HUES64 (cell line): ENCODE data around the gene FGF14.
"Not testable (repeated sequence)": the region's sequence is repeated elsewhere in the genome, so short reads cannot be mapped to it uniquely, and the experiment has no call there.

Experiments used
- H3K27ac ChIP-seq: 2 replicates; pipeline ENCODE4 v1.7.0; 2013; ENCODE audit warnings: low read depth, low read length, inconsistent platforms
- H3K27me3 ChIP-seq: 2 replicates; pipeline ENCODE4 v1.6.1; 2013; ENCODE audit warnings: mild to moderate bottlenecking, low read length; ENCODE audit not compliant: insufficient read depth
- H3K36me3 ChIP-seq: 2 replicates; pipeline ENCODE4 v1.6.1; 2013; ENCODE audit warnings: mild to moderate bottlenecking, low read length; ENCODE audit not compliant: insufficient read depth
- H3K4me1 ChIP-seq: 2 replicates; pipeline ENCODE4 v1.6.1; 2013; ENCODE audit warnings: mild to moderate bottlenecking, low read length, moderate library complexity; ENCODE audit not compliant: insufficient read depth
- H3K4me3 ChIP-seq: 2 replicates; pipeline ENCODE4 v1.5.1; 2013; ENCODE audit warnings: mild to moderate bottlenecking, low read length, moderate library complexity
- H3K9ac ChIP-seq: 2 replicates; pipeline ENCODE4 v1.6.1; 2013; ENCODE audit warnings: mild to moderate bottlenecking, low read depth, low read length
- H3K9me3 ChIP-seq: 2 replicates; pipeline ENCODE4 v1.6.1; 2013; ENCODE audit warnings: low read depth, low read length; ENCODE audit not compliant: insufficient read depth
- WGBS: fragments of 150-250, 120-280 bp; methylation state at CpG from one replicate; pipeline ENCODE4 v1.1.7; 2013; ENCODE audit warnings: missing lambda C conversion rate; 5-methylcytosine and 5-hydroxymethylcytosine counted together

The FGF14 gene

GRCh38 chr13:102169471-102170015, 232.3 kb downstream of the FGF14 start:
- Histone ChIP-seq H3K36me3 (no peaks in the 10 kb centered on the region), H3K4me1 (0 out of 2 replicates have a peak, but pooled peaks cover 2% of the 10 kb centered on the region), H3K4me3 (no peak overlapping the region), H3K9ac (no peak overlapping the region), H3K9me3 (no peaks in the 10 kb centered on the region), H3K27me3 (no peaks in the 10 kb centered on the region), H3K27ac (no peak overlapping the region)
- WGBS: 82% methylated on average over 1 of the region's 2 CpGs

DNA sequence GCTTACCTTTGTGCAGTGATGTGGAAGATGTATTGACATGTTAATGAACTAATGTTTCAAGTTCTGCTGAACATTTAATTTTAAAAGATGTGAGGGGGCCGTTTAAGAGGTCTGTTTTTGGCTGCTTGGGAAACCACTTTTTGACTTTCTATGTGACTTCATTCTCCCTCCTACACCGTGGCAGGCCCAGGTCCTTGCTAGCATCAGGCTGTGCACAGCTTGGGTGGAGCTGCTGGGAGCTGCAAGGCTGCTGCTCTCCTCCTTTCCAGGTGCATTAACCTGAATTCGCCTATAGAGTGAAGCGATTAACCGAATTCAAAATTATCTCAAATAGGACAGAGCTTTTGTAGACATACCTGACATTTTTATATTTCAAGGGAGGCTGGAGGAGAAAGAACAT, 249.1 kb downstream of the FGF14 start:
- WGBS: 86% methylated on average over 5 of the region's 5 CpGs
- no peaks in the 10 kb centered on the region for H3K36me3 ChIP-seq
- no peak overlapping the region for H3K27ac ChIP-seq
- no peak overlapping the region for H3K9ac ChIP-seq
- H3K4me1 ChIP-seq: no peaks in the 10 kb centered on the region
- H3K27me3 ChIP-seq: no peaks in the 10 kb centered on the region
- H3K9me3 ChIP-seq: no peaks in the 10 kb centered on the region
- no peak overlapping the region for H3K4me3 ChIP-seq

DNA sequence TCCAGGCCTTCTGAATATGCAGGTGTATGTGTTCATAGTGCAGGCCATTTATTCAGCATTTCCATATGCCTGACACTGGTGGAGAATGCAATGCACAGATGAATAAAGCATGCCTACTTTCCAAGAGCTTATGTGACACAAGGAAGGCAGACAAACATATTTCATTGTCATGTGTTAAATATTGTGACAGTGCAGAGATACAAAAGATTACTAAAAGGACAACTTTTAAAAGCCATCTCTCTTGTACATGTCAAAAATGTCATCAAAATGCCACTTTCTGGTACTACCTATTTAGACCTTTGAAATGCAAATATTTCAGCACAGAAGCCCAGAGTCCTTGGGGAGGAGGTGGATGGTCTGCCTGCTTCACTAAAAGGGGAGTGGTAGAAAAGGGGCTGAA, 254.5 kb downstream of the FGF14 start:
- Histone ChIP-seq H3K27ac (no peak overlapping the region), H3K9me3 (no peaks in the 10 kb centered on the region), H3K36me3 (no peaks in the 10 kb centered on the region), H3K27me3 (no peaks in the 10 kb centered on the region), H3K4me1 (no peaks in the 10 kb centered on the region), H3K9ac (no peak overlapping the region), H3K4me3 (no peak overlapping the region)

- H3K4me1 ChIP-seq: no peaks in the 10 kb centered on the region
- H3K27me3 ChIP-seq: no peaks in the 10 kb centered on the region
- no peak overlapping the region for H3K27ac ChIP-seq
- no peak overlapping the region for H3K4me3 ChIP-seq
- no peaks in the 10 kb centered on the region for H3K36me3 ChIP-seq
- H3K9me3 ChIP-seq: no peaks in the 10 kb centered on the region
- H3K9ac ChIP-seq: no peak overlapping the region
Observed at GRCh38 chr13:102145750-102146149, 256.1 kb downstream of the FGF14 start.

- H3K27me3 ChIP-seq: no peaks in the 10 kb centered on the region
- H3K27ac ChIP-seq: no peak overlapping the region
- H3K9ac ChIP-seq: no peak overlapping the region
- no peaks in the 10 kb centered on the region for H3K4me1 ChIP-seq
- H3K9me3 ChIP-seq: no peaks in the 10 kb centered on the region
- no peaks in the 10 kb centered on the region for H3K36me3 ChIP-seq
- 83% methylated on average over 1 of the region's 1 CpG for WGBS
- no peak overlapping the region for H3K4me3 ChIP-seq
Observed at GRCh38 chr13:102142473-102142826, 259.4 kb downstream of the FGF14 start.

GRCh38 chr13:102141625-102142472, 260.0 kb downstream of the FGF14 start:
- H3K36me3 ChIP-seq: no peaks in the 10 kb centered on the region
- WGBS: 94% methylated on average over 2 of the region's 4 CpGs
- H3K9me3 ChIP-seq: no peaks in the 10 kb centered on the region
- H3K9ac ChIP-seq: no peak overlapping the region
- no peak overlapping the region for H3K4me3 ChIP-seq
- no peaks in the 10 kb centered on the region for H3K4me1 ChIP-seq
- H3K27ac ChIP-seq: no peak overlapping the region
- no peaks in the 10 kb centered on the region for H3K27me3 ChIP-seq

- H3K4me1 ChIP-seq: no peaks in the 10 kb centered on the region
- no peaks in the 10 kb centered on the region for H3K9me3 ChIP-seq
- no peak overlapping the region for H3K4me3 ChIP-seq
- no peaks in the 10 kb centered on the region for H3K36me3 ChIP-seq
- no peak overlapping the region for H3K27ac ChIP-seq
- WGBS: 90% methylated on average over 1 of the region's 4 CpGs
- no peak overlapping the region for H3K9ac ChIP-seq
- no peaks in the 10 kb centered on the region for H3K27me3 ChIP-seq
Observed at GRCh38 chr13:102139626-102140025, 262.2 kb downstream of the FGF14 start.

- Histone ChIP-seq H3K4me3 (no peak overlapping the region), H3K36me3 (no peaks in the 10 kb centered on the region), H3K4me1 (no peaks in the 10 kb centered on the region), H3K27ac (no peak overlapping the region), H3K27me3 (no peaks in the 10 kb centered on the region), H3K9ac (no peak overlapping the region), H3K9me3 (no peaks in the 10 kb centered on the region)
- 93% methylated on average over 3 of the region's 3 CpGs for WGBS
Observed at GRCh38 chr13:102138635-102139190, 263.1 kb downstream of the FGF14 start.

DNA sequence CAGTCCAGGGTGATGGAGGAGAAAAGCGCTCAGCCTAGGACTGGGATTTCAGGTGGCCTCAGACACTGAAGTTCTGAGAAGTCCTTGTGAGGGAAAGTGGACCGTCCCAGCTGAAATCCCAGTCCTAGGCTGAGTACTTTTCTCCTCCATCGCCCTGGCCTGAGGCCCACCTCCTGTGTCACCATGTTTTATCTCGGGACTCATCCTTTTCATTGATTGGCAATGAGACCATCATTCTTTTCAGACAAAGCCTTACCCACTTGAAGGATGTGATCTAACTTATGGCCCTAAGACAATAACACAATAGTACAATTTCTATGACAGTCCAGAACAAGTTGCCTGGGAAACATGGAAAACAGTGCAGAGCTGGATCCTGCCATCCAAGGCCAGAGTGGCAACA, 263.9 kb downstream of the FGF14 start:
- H3K4me3 ChIP-seq, H3K4me1 ChIP-seq, H3K36me3 ChIP-seq, H3K9ac ChIP-seq, H3K9me3 ChIP-seq, H3K27me3 ChIP-seq, H3K27ac ChIP-seq: not testable (repeated sequence)
- WGBS: 95% methylated on average over 4 of the region's 4 CpGs

- no peaks in the 10 kb centered on the region for H3K4me1 ChIP-seq
- H3K36me3 ChIP-seq: no peaks in the 10 kb centered on the region
- H3K27ac ChIP-seq: no peak overlapping the region
- WGBS: 92% methylated on average over 3 of the region's 3 CpGs
- no peaks in the 10 kb centered on the region for H3K27me3 ChIP-seq
- H3K4me3 ChIP-seq: no peak overlapping the region
- H3K9me3 ChIP-seq: no peaks in the 10 kb centered on the region
- no peak overlapping the region for H3K9ac ChIP-seq
Observed at GRCh38 chr13:102136735-102137296, 265.0 kb downstream of the FGF14 start.

- H3K27ac ChIP-seq: no peak overlapping the region
- WGBS: 97% methylated on average over 2 of the region's 3 CpGs
- no peaks in the 10 kb centered on the region for H3K4me1 ChIP-seq
- H3K4me3 ChIP-seq: no peak overlapping the region
- no peaks in the 10 kb centered on the region for H3K9me3 ChIP-seq
- no peak overlapping the region for H3K9ac ChIP-seq
- no peaks in the 10 kb centered on the region for H3K27me3 ChIP-seq
- no peaks in the 10 kb centered on the region for H3K36me3 ChIP-seq
Observed at GRCh38 chr13:102132777-102133295, 269.0 kb downstream of the FGF14 start.
